Cardiac muscle cell (in vitro differentiated cells and primary cell): ENCODE results near the gene RAP1B. TPM values are rescaled to one million over a fixed set of nuclear protein-coding genes. Genes with fewer than 3 reads are reported as not detected.

Experiments
- DNase-seq, 2 donors: peaks; one replicate each; pipeline versions ENCODE4 v3.0.0 to v3.0.0-alpha.2; 2010 to 2017; ENCODE audit warnings: low read depth in 1 of 2, low spot score in 1 of 2
- H3K27ac ChIP-seq: fragments of 200-600 bp; sonication (generic); 2 replicates; pipeline ENCODE4 v1.5.1; 2016
- H3K27me3 ChIP-seq: fragments of 200-600 bp; sonication (generic); 2 replicates; pipeline ENCODE4 v1.6.0; 2016; ENCODE audit warnings: control low read depth
- H3K36me3 ChIP-seq: fragments of 200-600 bp; sonication (generic); 2 replicates; pipeline ENCODE4 v1.5.1; 2016; ENCODE audit warnings: control low read depth
- H3K4me1 ChIP-seq: fragments of 200-600 bp; sonication (generic); 2 replicates; pipeline ENCODE4 v1.8.1; 2017; ENCODE audit warnings: low read depth, mild to moderate bottlenecking, mixed run types
- H3K4me3 ChIP-seq: fragments of 200-600 bp; sonication (generic); 2 replicates; pipeline ENCODE4 v1.5.1; 2016; ENCODE audit warnings: mild to moderate bottlenecking
- H3K9me3 ChIP-seq: fragments of 200-600 bp; sonication (generic); 2 replicates; pipeline ENCODE4 v1.5.1; 2017; ENCODE audit warnings: low read depth, mild to moderate bottlenecking, control low read depth
- CTCF ChIP-seq: IDR thresholded peaks from 2 replicates; pipeline ENCODE4 v1.5.1; 2012; ENCODE audit warnings: low read depth, mild to moderate bottlenecking, low read length
- polyA plus RNA-seq: library from polyadenylated mRNA; unstranded; fragments of >200 nt; fragmentation: Nextera tagmentation; extraction: Ambion mirVana; gene quantifications from 2 replicates; pipeline ENCODE4 v1.2.1, GENCODE V29; 2016
- total RNA-seq: library from RNA; depleted of rRNA; stranded (reverse); fragments of >200 nt; gene quantifications from 2 replicates; pipeline ENCODE4 v1.2.3, GENCODE V29; 2016

RAP1B gene
- total and polyA plus RNA-seq, 2 experiments from 2014 or later, result 79.9 to 148 TPM

- Histone ChIP-seq H3K27me3 (no peaks in the 10 kb centered on the region), H3K27ac (no peak overlapping the region), H3K4me1 (peaks cover 17% of the 10 kb centered on the region), H3K36me3 (no peaks in the 10 kb centered on the region), H3K9me3 (no peaks in the 10 kb centered on the region), H3K4me3 (no peak overlapping the region)
- DNase-seq, result no peak
- no peak for TF ChIP-seq CTCF
Observed at GRCh38 chr12:68627673-68628319, 17.1 kb downstream of the RAP1B start.

GRCh38 chr12:68628698-68629097, 18.0 kb downstream of the RAP1B start:
- DNase-seq, result no peak
- Histone ChIP-seq H3K4me3 (no peak overlapping the region), H3K4me1 (peaks cover 17% of the 10 kb centered on the region), H3K9me3 (no peaks in the 10 kb centered on the region), H3K27me3 (no peaks in the 10 kb centered on the region), H3K27ac (no peak overlapping the region), H3K36me3 (no peaks in the 10 kb centered on the region)
- TF ChIP-seq CTCF, result no peak

GRCh38 chr12:68630050-68630449, 19.4 kb downstream of the RAP1B start:
- no peak overlapping the region for H3K4me3 ChIP-seq
- no peaks in the 10 kb centered on the region for H3K9me3 ChIP-seq
- H3K4me1 ChIP-seq, result peaks cover 17% of the 10 kb centered on the region
- no peaks in the 10 kb centered on the region for H3K36me3 ChIP-seq
- H3K27ac ChIP-seq, result peak overlapping the region; percentile 38
- H3K27me3 ChIP-seq, result no peaks in the 10 kb centered on the region
- TF ChIP-seq CTCF, result no peak
- peak in 1 of 2 donors; percentile 6 for DNase-seq

GRCh38 chr12:68630598-68630997, 19.9 kb downstream of the RAP1B start:
- Histone ChIP-seq H3K9me3 (no peaks in the 10 kb centered on the region), H3K36me3 (no peaks in the 10 kb centered on the region), H3K4me3 (no peak overlapping the region), H3K27me3 (no peaks in the 10 kb centered on the region), H3K27ac (no peak overlapping the region), H3K4me1 (peaks cover 17% of the 10 kb centered on the region)
- DNase-seq, result no peak
- no peak for TF ChIP-seq CTCF

GRCh38 chr12:68631227-68631626, 20.5 kb downstream of the RAP1B start:
- H3K27ac ChIP-seq, result no peak overlapping the region
- no peak for TF ChIP-seq CTCF

More at GRCh38 chr12:68631227-68631626, 20.5 kb downstream of the RAP1B start:
- DNase-seq, result peak in 1 of 2 donors; percentile 27
- Histone ChIP-seq H3K27me3 (no peaks in the 10 kb centered on the region), H3K4me1 (peaks cover 17% of the 10 kb centered on the region), H3K4me3 (no peak overlapping the region), H3K9me3 (no peaks in the 10 kb centered on the region), H3K36me3 (no peaks in the 10 kb centered on the region)
